Measurements from ENCODE around the gene ACR.
"Not testable (repeated sequence)": the region's sequence is repeated elsewhere in the genome, so short reads cannot be mapped to it uniquely, and the experiment has no call there.

- not testable (repeated sequence) for TF ChIP-seq CTCF (IDR thresholded peaks at IDR 0.05; ENCODE audit: low read depth, low read length); POLR2A (IDR thresholded peaks at IDR 0.05; ENCODE audit: extremely low read depth, insufficient read length)
- TF ChIP-seq, protein P1, sequence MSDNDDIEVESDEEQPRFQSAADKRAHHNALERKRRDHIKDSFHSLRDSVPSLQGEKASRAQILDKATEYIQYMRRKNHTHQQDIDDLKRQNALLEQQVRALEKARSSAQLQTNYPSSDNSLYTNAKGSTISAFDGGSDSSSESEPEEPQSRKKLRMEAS (IDR thresholded peaks at IDR 0.05; ENCODE audit: low read depth, low read length) = not testable (repeated sequence)
Measured at GRCh38 chr22:50744424-50744823, 6.4 kb downstream of the ACR start.

Data from NB4 (cell line).